Measurements from ENCODE around the gene CACNG5. TPM values are rescaled to one million over a fixed set of nuclear protein-coding genes. Genes with fewer than 3 reads are reported as not detected.

Gene CACNG5
- total RNA-seq, 3 donors from 2014 or later (not counting 1 experiment from before 2014, with no cell fraction given), result not detected

DNA sequence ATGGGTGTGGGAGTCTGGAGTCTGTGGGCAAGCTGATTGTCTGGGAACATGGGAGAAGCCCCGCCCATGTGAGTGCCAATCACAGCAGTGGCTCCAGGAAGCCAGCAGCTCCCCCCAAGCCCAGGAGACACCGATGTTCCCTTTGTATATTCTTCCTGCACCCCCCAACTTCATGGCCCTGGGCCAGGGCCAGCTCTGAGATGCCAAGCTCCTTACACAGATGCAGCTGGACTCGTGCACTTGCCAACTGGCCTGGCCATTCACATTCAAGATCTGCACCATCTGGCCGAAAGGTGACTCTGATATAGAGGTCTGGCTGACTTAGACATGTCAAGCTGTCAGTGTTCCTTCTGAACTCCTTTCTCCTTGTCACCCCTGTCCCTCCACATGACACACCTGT, 50.5 kb downstream of the CACNG5 start:
- H3K4me1 ChIP-seq (ENCODE audit: control insufficient read depth, insufficient read depth, low read length), result no peaks in the 10 kb centered on the region
- H3K27me3 Mint-ChIP-seq (ENCODE audit: low read depth in 2 of 2), result peaks cover 5 to 21% of the 10 kb centered on the region in 2 donors
- H3K9me3 ChIP-seq (ENCODE audit: control insufficient read depth, insufficient read depth, low read length), result no peaks in the 10 kb centered on the region
- H3K4me3 ChIP-seq (ENCODE audit: low read length), result no peak overlapping the region
- DNase-seq (no peak), ATAC-seq (no peak)
- no peaks in the 10 kb centered on the region for H3K27me3 ChIP-seq (ENCODE audit: control insufficient read depth, insufficient read depth, low read length)
- no peaks in the 10 kb centered on the region for H3K4me1 Mint-ChIP-seq
- H3K27ac Mint-ChIP-seq, result no peak overlapping the region
- H3K4me3 Mint-ChIP-seq, result no peak overlapping the region
- WGBS (ENCODE audit: insufficient coverage), result 83% methylated on average over 4 of the region's 4 CpGs
- no peak overlapping the region for H3K27ac ChIP-seq (ENCODE audit: low read length)
- H3K9me3 Mint-ChIP-seq, result peaks cover 0 to 2% of the 10 kb centered on the region in 2 donors
- TF ChIP-seq, protein P1, sequence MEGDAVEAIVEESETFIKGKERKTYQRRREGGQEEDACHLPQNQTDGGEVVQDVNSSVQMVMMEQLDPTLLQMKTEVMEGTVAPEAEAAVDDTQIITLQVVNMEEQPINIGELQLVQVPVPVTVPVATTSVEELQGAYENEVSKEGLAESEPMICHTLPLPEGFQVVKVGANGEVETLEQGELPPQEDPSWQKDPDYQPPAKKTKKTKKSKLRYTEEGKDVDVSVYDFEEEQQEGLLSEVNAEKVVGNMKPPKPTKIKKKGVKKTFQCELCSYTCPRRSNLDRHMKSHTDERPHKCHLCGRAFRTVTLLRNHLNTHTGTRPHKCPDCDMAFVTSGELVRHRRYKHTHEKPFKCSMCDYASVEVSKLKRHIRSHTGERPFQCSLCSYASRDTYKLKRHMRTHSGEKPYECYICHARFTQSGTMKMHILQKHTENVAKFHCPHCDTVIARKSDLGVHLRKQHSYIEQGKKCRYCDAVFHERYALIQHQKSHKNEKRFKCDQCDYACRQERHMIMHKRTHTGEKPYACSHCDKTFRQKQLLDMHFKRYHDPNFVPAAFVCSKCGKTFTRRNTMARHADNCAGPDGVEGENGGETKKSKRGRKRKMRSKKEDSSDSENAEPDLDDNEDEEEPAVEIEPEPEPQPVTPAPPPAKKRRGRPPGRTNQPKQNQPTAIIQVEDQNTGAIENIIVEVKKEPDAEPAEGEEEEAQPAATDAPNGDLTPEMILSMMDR (IDR thresholded peaks at IDR 0.05), result no peak
- intact Hi-C loops (cut with micrococcal nuclease), result no loop called here
- H3K36me3 Mint-ChIP-seq, result no peaks in the 10 kb centered on the region
- H3K36me3 ChIP-seq (ENCODE audit: control insufficient read depth, insufficient read depth, low read length), result no peaks in the 10 kb centered on the region

DNA sequence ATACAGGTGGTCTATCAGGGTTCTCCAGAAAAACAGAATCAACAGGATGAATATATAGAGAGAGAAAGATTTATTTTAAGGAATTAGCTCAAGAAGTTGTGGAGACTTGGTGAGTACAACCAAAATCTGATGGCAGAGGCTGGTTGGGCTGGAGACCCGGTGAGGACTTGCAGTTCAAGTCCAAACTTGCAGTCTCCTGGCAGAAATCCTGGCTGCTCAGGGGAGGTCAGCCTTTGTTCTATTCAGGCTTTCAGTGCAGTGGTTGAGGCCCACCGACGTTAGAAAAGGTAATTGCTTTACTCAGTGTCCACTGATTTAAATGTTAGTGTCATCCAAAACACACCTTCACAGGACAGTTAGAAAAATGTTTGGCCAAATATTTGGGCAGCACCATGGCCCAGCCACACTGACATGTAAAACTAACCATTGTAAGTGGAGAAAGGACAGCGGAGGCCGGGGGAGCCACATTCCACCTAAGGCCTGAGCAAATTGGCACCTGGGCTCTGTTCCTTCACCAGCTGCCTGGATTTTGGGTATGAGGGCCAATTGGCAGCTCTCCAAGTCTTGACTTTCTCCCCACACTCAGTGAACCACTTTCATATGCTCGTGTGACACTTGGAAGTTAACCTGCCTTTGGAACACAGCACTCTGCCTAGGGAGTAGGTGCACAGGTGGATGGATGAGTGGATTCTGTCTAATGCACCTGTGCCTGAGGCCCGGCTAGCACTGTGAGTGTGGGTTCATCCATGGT, 54.7 kb downstream of the CACNG5 start:
- ATAC-seq (no peak), DNase-seq (no peak)
- 91% methylated on average over 7 of the region's 7 CpGs for WGBS (ENCODE audit: insufficient coverage)
- H3K27me3 Mint-ChIP-seq (ENCODE audit: low read depth in 2 of 2), result peaks cover 0 to 10% of the 10 kb centered on the region in 2 donors
- no peak overlapping the region for H3K4me3 Mint-ChIP-seq
- TF ChIP-seq, protein P1 (IDR thresholded peaks at IDR 0.05), result no peak
- no peak overlapping the region for H3K27ac Mint-ChIP-seq
- intact Hi-C loops (cut with micrococcal nuclease), result no loop called here
- no peak overlapping the region for H3K4me3 ChIP-seq (ENCODE audit: low read length)
- H3K4me1 ChIP-seq (ENCODE audit: control insufficient read depth, insufficient read depth, low read length), result no peaks in the 10 kb centered on the region
- no peaks in the 10 kb centered on the region for H3K36me3 ChIP-seq (ENCODE audit: control insufficient read depth, insufficient read depth, low read length)
- no peak overlapping the region for H3K27ac ChIP-seq (ENCODE audit: low read length)
- H3K27me3 ChIP-seq (ENCODE audit: control insufficient read depth, insufficient read depth, low read length), result no peaks in the 10 kb centered on the region
- H3K4me1 Mint-ChIP-seq, result no peaks in the 10 kb centered on the region
- no peaks in the 10 kb centered on the region for H3K9me3 Mint-ChIP-seq
- no peaks in the 10 kb centered on the region for H3K36me3 Mint-ChIP-seq
- H3K9me3 ChIP-seq (ENCODE audit: control insufficient read depth, insufficient read depth, low read length), result no peaks in the 10 kb centered on the region

DNA sequence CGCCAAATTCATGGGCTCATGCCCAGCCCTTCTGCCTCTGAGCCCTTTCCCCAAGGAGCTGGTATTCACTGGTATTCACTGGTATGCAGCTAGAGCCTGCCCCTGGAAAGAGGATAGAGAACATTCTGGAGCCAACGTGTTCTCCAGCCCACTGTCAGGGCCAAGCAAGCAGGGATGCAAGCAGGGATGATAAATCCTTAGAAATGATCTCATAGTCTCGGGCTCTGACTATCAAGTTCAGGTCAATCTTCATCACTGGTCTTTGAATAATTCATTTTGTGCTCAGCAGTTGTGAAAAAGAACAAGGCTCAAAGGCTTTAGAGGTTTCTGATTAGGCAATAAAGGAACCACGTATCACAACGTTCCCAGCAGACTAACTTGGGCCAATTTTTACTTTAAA, 57.3 kb downstream of the CACNG5 start:
- Mint-ChIP-seq H3K4me3 (no peak overlapping the region), H3K4me1 (no peaks in the 10 kb centered on the region), H3K9me3 (no peaks in the 10 kb centered on the region), H3K36me3 (no peaks in the 10 kb centered on the region), H3K27me3 (ENCODE audit: low read depth in 2 of 2) (peaks cover 6 to 16% of the 10 kb centered on the region in 2 donors), H3K27ac (no peak overlapping the region)
- DNase-seq, result no peak
- Histone ChIP-seq H3K27ac (ENCODE audit: low read length) (no peak overlapping the region), H3K4me3 (ENCODE audit: low read length) (no peak overlapping the region), H3K4me1 (ENCODE audit: control insufficient read depth, insufficient read depth, low read length) (no peaks in the 10 kb centered on the region), H3K27me3 (ENCODE audit: control insufficient read depth, insufficient read depth, low read length) (no peaks in the 10 kb centered on the region), H3K36me3 (ENCODE audit: control insufficient read depth, insufficient read depth, low read length) (no peaks in the 10 kb centered on the region), H3K9me3 (ENCODE audit: control insufficient read depth, insufficient read depth, low read length) (no peaks in the 10 kb centered on the region)
- ATAC-seq, result no peak
- TF ChIP-seq, protein P1 (IDR thresholded peaks at IDR 0.05), result no peak
- 75% methylated on average over 5 of the region's 5 CpGs for WGBS (ENCODE audit: insufficient coverage)
- intact Hi-C loops (cut with micrococcal nuclease), result no loop called here

DNA sequence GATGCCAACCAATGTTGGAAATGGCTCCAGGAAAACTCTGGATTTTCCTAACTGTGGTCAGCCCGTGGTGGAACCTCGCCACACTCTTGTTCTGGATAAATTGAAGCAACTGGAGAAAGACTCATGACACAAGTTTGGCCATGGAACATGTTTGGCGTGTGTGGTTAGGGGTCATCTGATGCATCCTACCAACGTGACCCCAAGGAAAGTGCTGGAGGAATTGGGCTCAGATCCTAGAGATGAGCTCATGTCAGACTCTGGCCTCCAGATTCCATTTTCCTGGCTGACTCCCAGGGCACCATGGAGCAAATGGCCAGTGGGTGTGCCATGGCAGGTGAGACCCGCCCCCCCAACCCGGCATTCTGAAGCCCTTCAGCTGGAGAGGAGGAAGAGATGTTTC, 58.5 kb downstream of the CACNG5 start:
- H3K36me3 Mint-ChIP-seq, result no peaks in the 10 kb centered on the region

More for the DNA sequence above, 58.5 kb downstream of the CACNG5 start:
- DNase-seq, result no peak
- Mint-ChIP-seq H3K27me3 (ENCODE audit: low read depth in 2 of 2) (peaks cover 7 to 12% of the 10 kb centered on the region in 2 donors), H3K9me3 (no peaks in the 10 kb centered on the region), H3K27ac (no peak overlapping the region), H3K4me3 (no peak overlapping the region), H3K4me1 (no peaks in the 10 kb centered on the region)
- WGBS (ENCODE audit: insufficient coverage), result 80% methylated on average over 6 of the region's 6 CpGs
- H3K4me1 ChIP-seq (ENCODE audit: control insufficient read depth, insufficient read depth, low read length), result no peaks in the 10 kb centered on the region
- intact Hi-C loops (cut with micrococcal nuclease), result no loop called here
- no peaks in the 10 kb centered on the region for H3K36me3 ChIP-seq (ENCODE audit: control insufficient read depth, insufficient read depth, low read length)
- no peak for ATAC-seq
- TF ChIP-seq, protein P1 (IDR thresholded peaks at IDR 0.05), result no peak
- H3K27ac ChIP-seq (ENCODE audit: low read length), result no peak overlapping the region
- H3K9me3 ChIP-seq (ENCODE audit: control insufficient read depth, insufficient read depth, low read length), result no peaks in the 10 kb centered on the region
- no peak overlapping the region for H3K4me3 ChIP-seq (ENCODE audit: low read length)
- no peaks in the 10 kb centered on the region for H3K27me3 ChIP-seq (ENCODE audit: control insufficient read depth, insufficient read depth, low read length)

Data from natural killer cell (primary cell).